SK-N-MC (cell line): Measurements from ENCODE around the gene MTUS2.

Experiments used
- DNase-seq: peaks from one replicate; pipeline ENCODE4 v3.0.0-alpha.2; 2011; ENCODE audit warnings: low read depth, low spot score
- H3K27ac ChIP-seq: fragments of 200-600 bp; sonication (generic); 2 replicates; pipeline ENCODE4 v1.5.1; 2016; ENCODE audit warnings: mixed run types
- H3K36me3 ChIP-seq: fragments of 200-600 bp; sonication (generic); 2 replicates; pipeline ENCODE4 v1.6.1; 2017; ENCODE audit warnings: antibody characterized with exemption, low read length, mixed read lengths; ENCODE audit not compliant: insufficient read depth
- H3K4me3 ChIP-seq: fragments of 200-600 bp; sonication (generic); 2 replicates; pipeline ENCODE4 v1.5.1; 2016
- H3K9ac ChIP-seq: fragments of 200-600 bp; sonication (generic); 2 replicates; pipeline ENCODE4 v1.8.0; 2017; ENCODE audit warnings: mixed run types, mixed read lengths; ENCODE audit not compliant: insufficient read length
- H3K9me3 ChIP-seq: fragments of 200-600 bp; sonication (generic); 2 replicates; pipeline ENCODE4 v1.6.1; 2017; ENCODE audit warnings: low read depth, mild to moderate bottlenecking, antibody characterized with exemption, low read length, moderate library complexity, mixed read lengths
- EZH2 ChIP-seq: fragments of 200-600 bp; sonication (generic); IDR thresholded peaks from one replicate; pipeline ENCODE4 v1.6.1; 2017; ENCODE audit warnings: antibody characterized with exemption
- FOXP2 ChIP-seq: optimal IDR thresholded peaks from 2 replicates; pipeline ENCODE3; 2011; ENCODE audit warnings: mild to moderate bottlenecking, moderate library complexity; ENCODE audit not compliant: insufficient read depth; ENCODE audit errors: extremely low read length, control extremely low read depth
- POLR2AphosphoS5 ChIP-seq: IDR thresholded peaks from 2 replicates; pipeline ENCODE4 v1.6.1; 2012; ENCODE audit warnings: mild to moderate bottlenecking, low read depth, low read length, borderline replicate concordance

MTUS2 gene

GRCh38 chr13:29125934-29126424 lies 305.8 kb downstream of the MTUS2 start:
- no peak overlapping the region for H3K27ac ChIP-seq
- no peaks in the 10 kb centered on the region for H3K9me3 ChIP-seq
- no peaks in the 10 kb centered on the region for H3K36me3 ChIP-seq
- no peak overlapping the region for H3K4me3 ChIP-seq
- no peak for DNase-seq
- H3K9ac ChIP-seq = no peak overlapping the region
- TF ChIP-seq EZH2 (no peak), FOXP2 (no peak), POLR2AphosphoS5 (no peak)

GRCh38 chr13:29129616-29130015 lies 309.5 kb downstream of the MTUS2 start:
- H3K9ac ChIP-seq = no peak overlapping the region
- no peak for TF ChIP-seq EZH2
- no peak for TF ChIP-seq POLR2AphosphoS5
- no peak for TF ChIP-seq FOXP2
- no peak for DNase-seq
- H3K27ac ChIP-seq = no peak overlapping the region
- H3K36me3 ChIP-seq = no peaks in the 10 kb centered on the region
- H3K9me3 ChIP-seq = no peaks in the 10 kb centered on the region
- H3K4me3 ChIP-seq = no peak overlapping the region

GRCh38 chr13:29131159-29131558 lies 311.0 kb downstream of the MTUS2 start:
- H3K9ac ChIP-seq = no peak overlapping the region
- DNase-seq = no peak
- TF ChIP-seq EZH2 (no peak), POLR2AphosphoS5 (no peak), FOXP2 (no peak)
- no peaks in the 10 kb centered on the region for H3K9me3 ChIP-seq
- H3K27ac ChIP-seq = no peak overlapping the region
- no peaks in the 10 kb centered on the region for H3K36me3 ChIP-seq
- no peak overlapping the region for H3K4me3 ChIP-seq

GRCh38 chr13:29131881-29132668 lies 311.9 kb downstream of the MTUS2 start:
- Histone ChIP-seq H3K9ac (no peak overlapping the region), H3K27ac (no peak overlapping the region), H3K4me3 (no peak overlapping the region), H3K36me3 (no peaks in the 10 kb centered on the region), H3K9me3 (no peaks in the 10 kb centered on the region)
- no peak for DNase-seq
- TF ChIP-seq EZH2 (no peak), POLR2AphosphoS5 (no peak), FOXP2 (no peak)

- H3K9me3 ChIP-seq = no peaks in the 10 kb centered on the region
- TF ChIP-seq POLR2AphosphoS5 (no peak), EZH2 (no peak), FOXP2 (no peak)
- no peak for DNase-seq
- H3K36me3 ChIP-seq = no peaks in the 10 kb centered on the region
- no peak overlapping the region for H3K27ac ChIP-seq
- no peak overlapping the region for H3K4me3 ChIP-seq
- no peak overlapping the region for H3K9ac ChIP-seq
Measured at GRCh38 chr13:29136341-29136740, 316.2 kb downstream of the MTUS2 start.

GRCh38 chr13:29137016-29137415 lies 316.9 kb downstream of the MTUS2 start:
- TF ChIP-seq EZH2 (no peak), POLR2AphosphoS5 (no peak), FOXP2 (no peak)
- no peak overlapping the region for H3K27ac ChIP-seq
- H3K36me3 ChIP-seq = no peaks in the 10 kb centered on the region
- no peak overlapping the region for H3K9ac ChIP-seq
- H3K4me3 ChIP-seq = no peak overlapping the region
- no peak for DNase-seq
- no peaks in the 10 kb centered on the region for H3K9me3 ChIP-seq

GRCh38 chr13:29137995-29138394 lies 317.9 kb downstream of the MTUS2 start:
- Histone ChIP-seq H3K27ac (no peak overlapping the region), H3K36me3 (no peaks in the 10 kb centered on the region), H3K9ac (no peak overlapping the region), H3K4me3 (no peak overlapping the region), H3K9me3 (no peaks in the 10 kb centered on the region)
- no peak for DNase-seq
- TF ChIP-seq EZH2 (no peak), POLR2AphosphoS5 (no peak), FOXP2 (no peak)

GRCh38 chr13:29140277-29140676 lies 320.1 kb downstream of the MTUS2 start:
- no peak for TF ChIP-seq FOXP2
- no peak for TF ChIP-seq EZH2
- TF ChIP-seq POLR2AphosphoS5 = no peak
- Histone ChIP-seq H3K27ac (no peak overlapping the region), H3K9ac (no peak overlapping the region), H3K9me3 (no peaks in the 10 kb centered on the region), H3K36me3 (no peaks in the 10 kb centered on the region), H3K4me3 (no peak overlapping the region)
- DNase-seq = no peak
